A549 (cell line): ENCODE measurements around the gene FAAP100. TPM values are rescaled to one million over a fixed set of nuclear protein-coding genes. Genes with fewer than 3 reads are reported as not detected.
A peak's percentile ranks its signal among the peaks of the same experiment; 100 is the strongest.

ENCODE experiments used
- ATAC-seq, 2 experiments: fragments of 200-7000 bp in 1 of 2; fragments of >200 bp in 1 of 2; cut with Nextera tagmentation in 1 of 2; cut with Tn5 transposase in 1 of 2; 3 replicates each; pipeline versions ENCODE4 v1.8.0 to v1.9.1; 2018 to 2020; ENCODE audit warnings: mild to moderate bottlenecking in 1 of 2, moderate library complexity in 1 of 2
- CTCF ChIA-PET: fragments of 300-600 bp; sonication (Branson Sonifier 250); formaldehyde crosslinking; extraction: SDS; loops from one replicate; lab custom pipeline; 2021; ENCODE audit warnings: antibody characterized with exemption, inconsistent platforms; lab: Yijun Ruan, JAX
- POLR2A ChIA-PET: fragments of 350-600 bp; formaldehyde crosslinking; extraction: SDS; loops from one replicate; lab custom pipeline; 2021; ENCODE audit warnings: antibody characterized with exemption, inconsistent platforms; lab: Yijun Ruan, JAX
- DNase-seq, 2 experiments: peaks; one replicate each; pipeline versions ENCODE4 v3.0.0 to v3.0.0-alpha.2; 2011 to 2016; ENCODE audit warnings: low read depth in 1 of 2, low spot score in 1 of 2
- FAIRE-seq: peaks from 2 replicates; lab custom pipeline; 2011; peaks lifted over from hg19 to GRCh38; lab: Jason Lieb, UNC
- H3K27ac ChIP-seq, 2 experiments: fragments of >200 bp; sonication (Bioruptor Twin); formaldehyde crosslinking; 3 replicates each; pipeline ENCODE4 v1.5.1; 2016 to 2017
- H3K4me1 ChIP-seq: fragments of >200 bp; sonication (Bioruptor Twin); formaldehyde crosslinking; 3 replicates; pipeline ENCODE4 v1.6.1; 2016
- H3K4me2 ChIP-seq: fragments of >200 bp; sonication (Bioruptor Twin); formaldehyde crosslinking; 3 replicates; pipeline ENCODE4 v1.6.1; 2016
- H3K4me3 ChIP-seq: fragments of >200 bp; sonication (Bioruptor Twin); formaldehyde crosslinking; 3 replicates; pipeline ENCODE4 v1.5.1; 2016
- H3K9me3 ChIP-seq: fragments of >200 bp; sonication (Bioruptor Twin); formaldehyde crosslinking; 3 replicates; pipeline ENCODE4 v1.6.1; 2016
- BCL3 ChIP-seq: fragments of >200 bp; sonication (Bioruptor Twin); formaldehyde crosslinking; IDR thresholded peaks from 3 replicates; pipeline ENCODE4 v1.6.1; 2016
- CBX2 ChIP-seq: fragments of 200-600 bp; sonication (generic); IDR thresholded peaks from 2 replicates; pipeline ENCODE4 v1.6.1; 2016; ENCODE audit warnings: low read depth, mild to moderate bottlenecking, borderline replicate concordance
- CEBPB ChIP-seq, 2 experiments: fragments of >200 bp in 1 of 2; sonication (Bioruptor Twin) in 1 of 2; formaldehyde crosslinking in 1 of 2; IDR thresholded peaks; 2 replicates each; pipeline ENCODE4 v1.6.1; 2012 to 2016
- FOSB ChIP-seq: fragments of 250-450 bp; sonication (Bioruptor Pico); IDR thresholded peaks from 2 replicates; pipeline ENCODE4 v1.5.0; 2020; ENCODE audit warnings: mild to moderate bottlenecking, moderate library complexity
- HDAC2 ChIP-seq: fragments of 200-600 bp; sonication (generic); IDR thresholded peaks from 2 replicates; pipeline ENCODE4 v1.6.1; 2016
- JUNB ChIP-seq: fragments of >200 bp; sonication (Bioruptor Twin); formaldehyde crosslinking; IDR thresholded peaks from 2 replicates; pipeline ENCODE4 v1.6.1; 2016
- KDM5A ChIP-seq: fragments of 200-600 bp; sonication (generic); IDR thresholded peaks from 2 replicates; pipeline ENCODE4 v1.6.1; 2016; ENCODE audit warnings: antibody characterized with exemption, mild to moderate bottlenecking
- NPAS2 ChIP-seq: fragments of 250-450 bp; sonication (Bioruptor Pico); IDR thresholded peaks from 2 replicates; pipeline ENCODE4 v1.8.0; 2022; ENCODE audit warnings: mild to moderate bottlenecking, moderate library complexity, borderline replicate concordance
- POLR2A ChIP-seq: IDR thresholded peaks from 2 replicates; pipeline ENCODE4 v1.6.1; 2012; ENCODE audit warnings: mild to moderate bottlenecking, low read length
- RAD21 ChIP-seq, 2 experiments: fragments of >200 bp in 1 of 2; sonication (Bioruptor Twin) in 1 of 2; formaldehyde crosslinking in 1 of 2; IDR thresholded peaks in 1 of 2; conservative IDR thresholded peaks in 1 of 2; 2 replicates in 1 of 2; 3 replicates in 1 of 2; pipeline ENCODE4 v1.6.1; 2012 to 2018; ENCODE audit warnings: inconsistent platforms in 1 of 2
- RFX5 ChIP-seq: fragments of 450-650 bp; IDR thresholded peaks from 2 replicates; pipeline ENCODE4 v1.7.1; 2014; ENCODE audit warnings: antibody characterized with exemption, mild to moderate bottlenecking, moderate library complexity
- SMC3 ChIP-seq: fragments of >200 bp; sonication (Bioruptor Twin); formaldehyde crosslinking; IDR thresholded peaks from 3 replicates; pipeline ENCODE4 v1.6.1; 2018; ENCODE audit warnings: inconsistent platforms
- TFCP2L1 ChIP-seq: fragments of 250-450 bp; sonication (Bioruptor Pico); IDR thresholded peaks from 2 replicates; pipeline ENCODE4 v1.5.0; 2021; ENCODE audit warnings: mild to moderate bottlenecking
- TP53 ChIP-seq: fragments of 250-450 bp; sonication (Bioruptor Pico); IDR thresholded peaks from 2 replicates; pipeline ENCODE4 v1.5.0; 2021; ENCODE audit warnings: mild to moderate bottlenecking, moderate library complexity
- USF2 ChIP-seq: fragments of 450-650 bp; IDR thresholded peaks from 2 replicates; pipeline ENCODE4 v1.6.1; 2014; ENCODE audit warnings: antibody characterized with exemption
- WGBS: methylation state at CpG from one replicate; pipeline ENCODE4 v1.1.6; 2017; ENCODE audit errors: missing lambda C conversion rate; 5-methylcytosine and 5-hydroxymethylcytosine counted together
- polyA plus RNA-seq, 4 experiments: library from polyadenylated mRNA; depleted of rRNA in 3 of 4; stranded (reverse); fragments of >200 nt; fragmentation: RNase III in 1 of 4; extraction: RNeasy Plus Mini Kit Qiagen cat#74134 plus additional on column Dnase treatment in 1 of 4; gene quantifications; 2 replicates in 3 of 4; 3 replicates in 1 of 4; pipeline ENCODE4 v1.2.3, GENCODE V29; 2011 to 2017
- TF ChIP-seq, protein P1 (sequence below): fragments of 250-450 bp; sonication (Bioruptor Pico); IDR thresholded peaks from 2 replicates; pipeline ENCODE4 v1.5.0; 2020; ENCODE audit warnings: low read depth, mild to moderate bottlenecking, moderate library complexity
- TF ChIP-seq, protein P2 (sequence below): fragments of >200 bp; sonication (Bioruptor Twin); formaldehyde crosslinking; IDR thresholded peaks from 3 replicates; pipeline ENCODE4 v1.5.1; 2016
- TF ChIP-seq, protein P3 (sequence below): fragments of >200 bp; sonication (Bioruptor Twin); formaldehyde crosslinking; IDR thresholded peaks from 2 replicates; pipeline ENCODE4 v1.6.1; 2016

The FAAP100 gene
- polyA plus RNA-seq, 2 of the 4 experiments (the other 2 are of a cell fraction): 5.4 to 16.8 TPM

GRCh38 chr17:81528651-81529436 is 23.3 kb downstream of the FAAP100 start:
- FAIRE-seq (no peak), DNase-seq (no peak), ATAC-seq (no peak)
- Histone ChIP-seq H3K9me3 (0 out of 3 replicates have a peak, but pooled peaks cover 3% of the 10 kb centered on the region), H3K4me1 (peaks cover 4% of the 10 kb centered on the region; the same call in 1 of the 3 replicates), H3K4me2 (no peak overlapping the region), H3K27ac (no peak overlapping the region), H3K4me3 (no peak overlapping the region)
- ChIA-PET POLR2A (interaction anchor here (3.0 kb wide), 1 partner anchor 10 kb away, joined by 10 read pairs; no protein-coding TSS in a partner anchor), CTCF (interaction anchor here (0.6 to 4.4 kb wide), 8 partner anchors 9 to 281 kb away, joined by 3 to 31 read pairs (median 5); no protein-coding TSS in a partner anchor)
- WGBS: 83% methylated on average over 48 of the region's 62 CpGs
- TF ChIP-seq RFX5 (no peak), POLR2A (peak; percentile 26), BCL3 (no peak)

GRCh38 chr17:81528384-81528650 is 23.8 kb downstream of the FAAP100 start:
- no peak for ATAC-seq
- H3K4me2 ChIP-seq: no peak overlapping the region

More at GRCh38 chr17:81528384-81528650, 23.8 kb downstream of the FAAP100 start:
- Histone ChIP-seq H3K4me1 (no peaks in the 10 kb centered on the region), H3K9me3 (0 out of 3 replicates have a peak, but pooled peaks cover 3% of the 10 kb centered on the region), H3K27ac (no peak overlapping the region), H3K4me3 (no peak overlapping the region)
- CTCF ChIA-PET: interaction anchor here (1.1 to 4.4 kb wide), 4 partner anchors 9 to 73 kb away, joined by 3 to 31 read pairs (median 12); no protein-coding TSS in a partner anchor
- TF ChIP-seq KDM5A: no peak
- TF ChIP-seq TFCP2L1 (CRISPR knock-in tag): no peak
- no peak for TF ChIP-seq RAD21 (conservative IDR thresholded peaks at IDR 0.05 in 1 of 2, IDR thresholded peaks at IDR 0.05 in 1 of 2)
- no peak for TF ChIP-seq CEBPB (IDR thresholded peaks at IDR 0.05)
- TF ChIP-seq, protein P1, sequence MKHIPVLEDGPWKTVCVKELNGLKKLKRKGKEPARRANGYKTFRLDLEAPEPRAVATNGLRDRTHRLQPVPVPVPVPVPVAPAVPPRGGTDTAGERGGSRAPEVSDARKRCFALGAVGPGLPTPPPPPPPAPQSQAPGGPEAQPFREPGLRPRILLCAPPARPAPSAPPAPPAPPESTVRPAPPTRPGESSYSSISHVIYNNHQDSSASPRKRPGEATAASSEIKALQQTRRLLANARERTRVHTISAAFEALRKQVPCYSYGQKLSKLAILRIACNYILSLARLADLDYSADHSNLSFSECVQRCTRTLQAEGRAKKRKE (CRISPR knock-in tag): no peak
- no peak for TF ChIP-seq JUNB
- no peak for TF ChIP-seq TP53
- TF ChIP-seq, protein P2, sequence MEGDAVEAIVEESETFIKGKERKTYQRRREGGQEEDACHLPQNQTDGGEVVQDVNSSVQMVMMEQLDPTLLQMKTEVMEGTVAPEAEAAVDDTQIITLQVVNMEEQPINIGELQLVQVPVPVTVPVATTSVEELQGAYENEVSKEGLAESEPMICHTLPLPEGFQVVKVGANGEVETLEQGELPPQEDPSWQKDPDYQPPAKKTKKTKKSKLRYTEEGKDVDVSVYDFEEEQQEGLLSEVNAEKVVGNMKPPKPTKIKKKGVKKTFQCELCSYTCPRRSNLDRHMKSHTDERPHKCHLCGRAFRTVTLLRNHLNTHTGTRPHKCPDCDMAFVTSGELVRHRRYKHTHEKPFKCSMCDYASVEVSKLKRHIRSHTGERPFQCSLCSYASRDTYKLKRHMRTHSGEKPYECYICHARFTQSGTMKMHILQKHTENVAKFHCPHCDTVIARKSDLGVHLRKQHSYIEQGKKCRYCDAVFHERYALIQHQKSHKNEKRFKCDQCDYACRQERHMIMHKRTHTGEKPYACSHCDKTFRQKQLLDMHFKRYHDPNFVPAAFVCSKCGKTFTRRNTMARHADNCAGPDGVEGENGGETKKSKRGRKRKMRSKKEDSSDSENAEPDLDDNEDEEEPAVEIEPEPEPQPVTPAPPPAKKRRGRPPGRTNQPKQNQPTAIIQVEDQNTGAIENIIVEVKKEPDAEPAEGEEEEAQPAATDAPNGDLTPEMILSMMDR: no peak
- TF ChIP-seq USF2: no peak
- TF ChIP-seq CBX2: no peak
- TF ChIP-seq, protein P3, sequence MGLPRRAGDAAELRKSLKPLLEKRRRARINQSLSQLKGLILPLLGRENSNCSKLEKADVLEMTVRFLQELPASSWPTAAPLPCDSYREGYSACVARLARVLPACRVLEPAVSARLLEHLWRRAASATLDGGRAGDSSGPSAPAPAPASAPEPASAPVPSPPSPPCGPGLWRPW: no peak
- no peak for TF ChIP-seq HDAC2
- no peak for TF ChIP-seq NPAS2
- no peak for TF ChIP-seq FOSB
- no peak for TF ChIP-seq BCL3
- no peak for TF ChIP-seq SMC3
- no peak for DNase-seq
- POLR2A ChIA-PET: interaction anchor here (3.0 kb wide), 1 partner anchor 10 kb away, joined by 10 read pairs; no protein-coding TSS in a partner anchor
- 64% methylated on average over 11 of the region's 20 CpGs for WGBS
- no peak for FAIRE-seq
